Activated CD8-positive, alpha-beta memory T cell treated with anti-CD3 and anti-CD28 coated beads for 24 hours (primary cell): Measurements from ENCODE around the gene CRTAC1.

ENCODE experiments used
- DNase-seq: peaks from one replicate; pipeline ENCODE4 v3.0.0-alpha.2; 2020

Gene CRTAC1

DNA sequence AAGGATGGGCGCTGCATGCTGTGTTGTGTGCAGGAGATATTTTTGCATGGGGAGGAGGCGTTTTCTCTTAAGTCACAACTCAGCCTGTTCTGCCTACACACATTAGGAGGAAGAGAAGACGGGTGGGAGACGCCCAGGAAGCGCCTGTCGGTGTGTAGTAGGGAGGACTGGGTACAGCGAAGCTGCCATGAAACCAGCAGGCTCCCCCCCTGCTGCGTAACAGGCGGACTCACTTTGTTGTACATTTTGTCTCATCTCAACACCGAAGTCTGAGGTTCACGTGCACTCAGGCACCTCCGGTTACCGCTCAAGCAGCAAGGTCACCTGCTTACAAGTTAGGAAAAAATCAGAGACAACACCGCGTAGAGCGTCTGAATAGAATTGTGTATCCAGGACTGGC is 56.3 kb downstream of the CRTAC1 start:
- DNase-seq = no peak

- DNase-seq = no peak
These were observed 60.8 kb downstream of the CRTAC1 start for GRCh38 chr10:97969538-97970079.

DNA sequence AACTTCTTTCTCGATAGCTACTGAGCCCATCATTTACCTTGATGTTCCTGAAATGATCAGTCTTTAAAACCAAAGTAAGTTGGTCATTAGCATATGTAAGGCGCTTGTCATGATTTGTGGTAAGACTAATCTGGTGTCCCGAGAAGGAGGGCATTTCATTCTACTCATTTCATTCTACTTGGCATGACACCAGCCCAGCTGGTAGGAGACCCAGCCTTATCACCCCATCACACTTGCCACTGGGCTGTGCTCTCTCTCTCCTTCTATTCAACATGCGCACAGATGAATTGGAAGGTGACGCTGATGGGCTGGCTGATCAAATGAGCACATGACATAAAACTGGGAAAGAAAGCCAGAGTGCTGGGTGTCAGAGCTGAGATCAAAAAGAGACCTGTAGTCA is 65.7 kb downstream of the CRTAC1 start:
- no peak for DNase-seq

DNA sequence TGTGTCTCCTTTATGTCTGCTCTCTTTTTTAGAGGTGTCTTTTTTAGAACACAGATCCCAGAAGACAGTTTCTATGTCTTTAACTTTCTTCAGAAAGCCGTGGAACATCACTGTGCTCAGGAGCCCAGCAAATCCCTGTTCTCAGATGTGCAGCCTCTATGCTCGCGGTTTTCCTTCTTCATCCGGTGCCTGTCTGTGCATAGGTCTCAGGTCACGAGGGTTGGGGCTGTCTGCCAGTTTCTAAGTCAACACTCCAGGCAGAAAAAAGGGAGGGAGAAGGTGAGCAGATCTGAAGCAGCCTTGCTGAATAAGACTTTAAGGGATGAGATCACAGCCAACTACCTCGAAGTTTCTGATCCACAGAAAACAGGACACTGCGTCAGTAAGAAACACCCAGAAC is 68.5 kb downstream of the CRTAC1 start:
- no peak for DNase-seq

GRCh38 chr10:97960269-97961056 is 70.0 kb downstream of the CRTAC1 start:
- DNase-seq = no peak

- no peak for DNase-seq
These were observed 81.0 kb downstream of the CRTAC1 start for GRCh38 chr10:97949462-97949861.

GRCh38 chr10:97948822-97949221 is 81.6 kb downstream of the CRTAC1 start:
- no peak for DNase-seq

DNA sequence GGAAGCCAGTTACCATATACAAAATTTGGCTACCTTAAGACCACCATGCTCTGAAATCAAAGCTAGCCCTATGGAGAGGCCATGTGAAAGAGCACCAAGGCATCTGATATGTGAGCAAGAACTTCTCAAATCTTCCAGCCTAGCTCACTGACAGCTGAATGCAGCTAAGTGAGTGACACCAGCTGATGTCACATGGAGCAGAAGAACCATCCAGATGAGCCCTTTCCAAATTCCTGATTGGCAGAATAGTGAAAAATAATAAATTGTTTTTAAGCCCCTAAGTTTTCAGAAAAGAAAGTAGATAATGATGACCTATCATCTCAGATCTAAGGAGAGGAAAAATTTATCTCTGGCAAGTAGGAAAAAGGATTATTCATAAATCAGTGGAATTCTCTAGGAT is 85.6 kb downstream of the CRTAC1 start:
- no peak for DNase-seq

- DNase-seq = no peak
These were observed 87.1 kb downstream of the CRTAC1 start for GRCh38 chr10:97943294-97943693.

DNA sequence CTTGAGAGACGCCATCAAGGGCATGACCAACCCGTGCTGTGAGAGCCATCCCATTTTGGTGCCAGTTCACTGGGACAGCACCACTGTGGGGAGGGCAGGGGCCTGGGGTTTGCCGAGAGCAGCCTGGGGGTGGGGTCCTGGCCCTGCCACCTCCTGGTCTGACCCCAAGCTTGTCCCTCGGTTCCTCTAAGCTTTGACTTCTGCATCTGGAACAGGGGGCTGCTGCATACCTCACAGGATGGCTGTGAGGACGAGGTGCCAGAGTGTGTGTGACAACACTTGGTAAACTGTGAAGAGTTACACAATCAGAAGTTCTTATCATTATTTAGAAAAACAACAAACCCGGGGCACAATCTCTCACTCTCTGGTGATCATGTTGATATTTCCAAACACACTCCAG is 89.9 kb downstream of the CRTAC1 start:
- DNase-seq = no peak

GRCh38 chr10:97939446-97939990 is 90.9 kb downstream of the CRTAC1 start:
- DNase-seq = no peak

DNA sequence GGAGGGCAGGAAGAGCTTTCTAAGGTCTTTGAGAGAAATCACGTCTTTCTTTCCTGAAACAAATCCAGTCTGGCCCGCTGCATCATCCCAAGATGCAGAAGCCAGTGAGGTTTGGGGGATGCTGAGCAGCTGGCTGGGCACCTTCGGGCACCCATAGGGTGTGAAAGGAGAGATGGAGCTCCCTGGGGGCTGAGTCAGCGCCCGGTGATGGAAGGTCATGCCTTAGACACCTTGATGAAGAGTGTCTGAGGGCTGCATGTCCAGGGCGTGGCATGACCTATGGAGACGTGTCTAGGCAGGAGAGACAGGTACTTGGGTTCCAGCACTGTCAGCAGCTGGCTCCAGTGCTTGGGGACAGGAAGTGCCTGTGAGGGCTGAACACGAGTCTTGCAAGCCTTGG is 92.5 kb downstream of the CRTAC1 start:
- no peak for DNase-seq

GRCh38 chr10:97937054-97937453 is 93.4 kb downstream of the CRTAC1 start:
- no peak for DNase-seq

DNA sequence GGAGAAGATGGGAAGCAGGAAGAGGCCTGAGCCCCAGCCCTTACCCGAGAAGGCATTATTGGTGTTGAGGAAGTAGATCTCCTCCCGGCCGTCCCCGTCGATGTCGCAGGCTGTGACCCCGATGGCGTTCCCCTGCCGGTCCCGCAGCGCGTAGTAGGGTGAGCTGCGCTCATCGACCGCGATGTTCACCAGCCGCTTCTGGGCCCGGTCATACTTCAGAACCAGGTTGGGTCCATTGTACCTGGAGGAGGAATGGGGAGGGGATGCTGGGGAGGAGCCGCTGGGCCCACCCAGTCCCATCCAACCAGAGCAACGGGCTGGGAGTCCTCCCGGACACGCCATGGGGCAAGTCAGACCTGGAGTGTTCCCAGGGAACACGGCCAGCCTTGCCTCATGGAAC is 94.3 kb downstream of the CRTAC1 start:
- DNase-seq = no peak

DNA sequence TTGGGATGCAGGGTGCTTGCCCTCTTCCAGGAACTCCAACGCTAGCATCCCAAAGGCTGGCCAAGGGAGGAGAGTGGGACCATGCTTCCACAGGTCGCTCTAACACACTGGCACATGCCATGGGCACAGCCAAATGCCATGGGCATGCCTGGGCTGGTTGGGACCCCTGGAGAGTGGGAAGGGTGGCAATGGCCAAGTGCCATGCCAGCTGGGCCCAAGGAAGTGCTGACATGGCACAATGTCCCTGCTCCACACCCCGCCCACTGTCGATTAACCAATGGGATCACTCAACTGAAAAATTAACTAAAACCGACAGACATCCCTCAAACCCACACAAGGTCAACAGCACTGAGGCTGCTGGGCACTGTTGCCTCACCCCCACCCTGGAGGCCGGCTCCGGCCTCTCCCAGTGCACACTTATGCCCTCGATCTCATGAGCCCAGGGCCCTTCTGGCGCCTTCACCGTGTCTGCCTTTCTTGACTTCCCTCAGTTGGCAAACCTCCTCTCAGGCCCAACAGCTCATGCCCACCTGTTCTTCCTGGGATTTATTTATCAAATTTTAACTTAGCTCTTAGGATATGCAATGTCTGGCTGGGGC is 97.4 kb downstream of the CRTAC1 start:
- no peak for DNase-seq

- no peak for DNase-seq
These were observed 99.4 kb downstream of the CRTAC1 start for GRCh38 chr10:97931041-97931440.

- DNase-seq = no peak
These were observed 101.5 kb downstream of the CRTAC1 start for GRCh38 chr10:97928897-97929296.

- DNase-seq = no peak
These were observed 102.8 kb downstream of the CRTAC1 start for GRCh38 chr10:97927622-97928021.

DNA sequence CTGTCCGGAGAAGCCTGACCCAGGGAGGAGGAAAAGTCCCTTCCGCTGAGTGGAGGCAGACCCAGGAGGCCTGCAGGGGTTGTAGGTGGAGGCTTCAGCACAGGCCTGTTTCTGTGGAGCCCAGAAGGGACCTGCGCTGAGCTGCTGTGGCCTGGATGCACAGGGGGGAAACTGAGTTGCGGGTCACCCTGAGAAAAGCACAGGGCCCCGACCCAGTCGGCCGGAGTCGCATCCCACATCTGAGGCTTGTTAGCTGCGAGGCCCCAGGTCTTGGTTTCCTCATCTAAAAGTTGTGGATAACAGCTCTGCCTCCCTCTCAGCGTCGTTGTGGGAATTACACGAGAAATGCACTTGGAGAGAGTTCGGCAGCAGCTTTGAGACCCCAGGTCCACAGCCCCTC is 104.4 kb downstream of the CRTAC1 start:
- no peak for DNase-seq

DNA sequence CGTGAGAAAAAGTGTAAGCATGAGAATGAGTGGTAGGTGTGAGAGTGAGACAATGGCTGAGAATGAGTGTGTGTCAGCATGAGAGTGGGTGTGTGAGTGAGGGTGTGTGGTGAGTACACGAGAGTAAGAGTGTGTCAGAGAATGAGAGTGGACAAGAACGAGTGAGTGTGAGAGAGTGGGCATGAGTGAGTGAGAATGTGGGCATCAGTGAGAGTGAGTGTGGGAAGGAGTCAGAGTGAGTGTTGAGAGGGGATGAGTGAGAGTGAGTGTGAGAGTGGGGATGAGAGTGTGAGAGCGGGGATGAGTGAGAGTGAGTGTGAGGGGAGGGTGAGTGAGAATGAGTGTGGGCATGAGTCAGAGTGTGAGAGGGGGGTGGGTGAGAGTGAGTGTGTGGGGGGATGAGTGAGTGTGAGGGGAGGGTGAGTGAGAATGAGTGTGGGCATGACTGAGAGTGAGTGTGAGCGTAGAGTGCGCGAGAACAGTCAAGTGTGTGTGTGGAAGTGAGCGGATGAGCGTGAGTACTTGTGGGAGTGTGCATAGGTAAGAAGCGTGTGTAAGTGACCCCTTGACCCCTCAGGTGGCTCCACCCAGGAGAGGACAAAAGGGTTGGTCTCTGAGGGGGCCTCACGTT is 105.0 kb downstream of the CRTAC1 start:
- no peak for DNase-seq

GRCh38 chr10:97924678-97925077 is 105.7 kb downstream of the CRTAC1 start:
- DNase-seq = no peak

DNA sequence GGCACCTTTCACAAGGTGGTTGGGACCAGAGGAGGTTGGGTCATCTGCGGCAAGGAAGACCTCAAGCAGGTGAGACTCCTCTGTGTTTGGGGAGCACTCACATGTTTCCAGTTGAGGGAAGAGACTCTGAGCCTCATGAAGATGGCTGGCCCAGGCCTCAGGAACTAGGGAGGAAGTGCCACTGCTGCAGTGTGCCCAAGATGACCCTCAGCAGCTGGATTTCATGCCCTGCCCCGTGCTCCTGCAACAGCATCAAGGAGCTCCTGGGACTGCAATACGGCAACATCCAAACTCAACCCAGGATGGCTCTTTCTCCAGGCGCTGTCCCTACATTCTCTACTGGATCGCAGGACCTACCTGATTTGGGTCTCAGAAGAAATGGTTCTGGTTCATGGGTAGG is 106.9 kb downstream of the CRTAC1 start:
- no peak for DNase-seq

DNA sequence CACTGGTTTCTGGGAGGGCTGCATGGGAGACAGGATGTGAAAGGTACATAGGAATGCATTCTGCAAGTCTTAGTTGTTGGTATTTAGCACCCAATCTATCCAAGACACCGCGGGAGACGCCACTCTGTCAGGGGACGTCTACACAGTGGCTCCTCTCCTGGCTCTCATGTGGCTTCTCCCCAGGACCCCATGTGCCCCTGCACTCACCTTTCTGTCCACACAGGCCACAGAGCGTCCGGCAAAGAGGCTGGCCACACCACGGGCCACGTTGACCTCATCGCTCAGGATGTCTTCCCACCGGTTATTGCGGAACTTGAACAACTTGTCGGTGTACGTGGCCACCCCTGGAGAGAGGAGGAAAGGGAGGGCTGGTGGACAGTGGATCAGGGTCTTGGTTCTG is 107.4 kb downstream of the CRTAC1 start:
- no peak for DNase-seq
